HG02870 (cell line): Measurements from ENCODE around the gene DNAH5.

ENCODE experiments used
- ATAC-seq: cut with Tn5 transposase; IDR thresholded peaks from one replicate; pipeline ENCODE4 v1.9.1; 2021; ENCODE audit warnings: mild to moderate bottlenecking, moderate library complexity; ENCODE audit not compliant: unreplicated experiment

Gene DNAH5

DNA sequence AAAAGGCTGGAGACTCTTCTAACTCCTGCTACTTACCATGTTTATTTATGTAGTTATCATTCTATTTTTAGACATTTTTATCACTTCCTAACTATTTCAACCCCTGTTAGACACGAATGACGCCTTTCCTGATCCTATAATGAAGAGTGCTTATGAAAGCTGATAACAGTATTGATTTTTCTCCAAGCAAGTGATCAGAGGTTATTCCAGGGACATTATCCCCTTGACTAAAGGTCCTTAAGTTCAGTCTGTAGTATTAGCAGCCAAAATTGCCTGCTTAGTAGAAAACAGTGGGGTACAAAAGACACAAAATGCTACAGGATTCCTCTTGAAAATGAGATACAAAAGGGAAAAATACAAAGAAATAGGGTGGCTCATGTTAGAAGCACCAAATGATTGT lies 235.6 kb downstream of the DNAH5 start:
- no peak for ATAC-seq

DNA sequence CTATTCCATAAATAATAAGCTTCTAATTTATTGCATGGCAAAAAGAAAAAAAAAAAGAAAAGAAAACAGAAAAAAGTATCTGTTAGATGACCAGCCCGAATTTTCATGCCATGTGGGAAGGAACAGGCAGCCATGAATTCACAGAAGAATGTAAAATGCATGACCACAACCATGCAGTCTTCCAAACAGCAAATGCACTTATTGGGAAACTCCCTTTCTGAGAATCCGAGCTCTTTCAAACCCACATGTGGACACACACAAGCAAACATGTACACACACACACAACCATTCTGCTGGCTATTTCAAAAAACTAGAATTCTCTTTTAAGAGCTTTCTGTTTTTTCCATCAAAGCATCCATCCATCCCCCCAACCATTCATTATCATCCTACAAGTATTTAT lies 236.1 kb downstream of the DNAH5 start:
- no peak for ATAC-seq

DNA sequence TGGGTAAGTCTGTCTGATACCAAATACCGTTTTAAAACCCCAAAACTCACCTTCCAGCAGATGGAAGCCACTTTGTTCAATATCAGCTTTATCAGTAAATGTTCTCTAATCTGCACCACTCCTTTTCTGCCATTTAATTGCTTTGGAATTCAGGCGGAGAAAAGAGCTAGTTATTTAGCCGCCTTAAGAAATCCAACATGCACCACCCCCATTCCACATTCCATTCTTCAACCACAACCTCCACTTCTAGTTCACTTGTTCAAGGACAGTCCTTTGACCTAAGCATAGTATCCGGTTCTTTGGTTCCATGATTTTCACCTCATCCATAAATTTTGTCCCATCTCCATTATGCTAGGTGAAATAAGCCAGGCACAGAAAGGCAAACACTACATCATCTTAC lies 240.1 kb downstream of the DNAH5 start:
- no peak for ATAC-seq

DNA sequence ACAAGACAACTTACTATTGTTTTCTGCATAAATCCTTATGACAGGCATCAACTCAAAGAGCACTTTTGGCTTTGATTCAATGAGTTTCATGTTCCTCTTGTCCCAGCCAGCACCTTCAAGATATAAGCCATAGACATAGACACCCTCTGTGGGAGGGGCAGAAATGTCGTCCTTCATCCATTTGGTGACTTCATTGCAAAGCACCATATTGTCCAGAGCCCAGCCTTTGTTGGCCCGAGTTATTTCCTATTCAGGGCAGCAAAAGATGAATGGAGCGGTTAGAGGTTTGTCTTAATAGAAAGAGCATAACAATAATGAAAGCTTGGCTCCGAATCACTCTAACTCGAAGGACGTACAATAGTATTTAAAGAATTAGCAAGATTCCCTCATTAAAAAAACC lies 243.9 kb downstream of the DNAH5 start:
- no peak for ATAC-seq

DNA sequence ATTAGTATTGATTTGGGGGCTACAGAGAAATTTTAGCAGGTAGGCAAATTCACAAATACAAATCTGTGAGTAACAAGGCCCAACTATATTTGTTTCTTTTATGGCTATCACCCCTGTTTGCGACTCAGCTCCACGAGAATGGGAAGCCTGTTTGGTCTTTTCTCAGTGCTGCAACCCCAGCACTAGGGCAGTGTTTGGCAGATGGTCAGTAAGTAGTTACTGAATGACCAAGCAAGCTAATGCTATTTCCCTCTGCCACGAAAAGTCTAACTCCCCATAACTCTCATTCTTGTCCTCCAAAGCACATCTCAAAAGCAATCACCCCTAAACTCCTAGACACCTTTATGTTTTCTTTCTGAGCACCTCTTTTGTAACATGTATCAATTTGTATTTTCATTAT lies 245.6 kb downstream of the DNAH5 start:
- no peak for ATAC-seq

DNA sequence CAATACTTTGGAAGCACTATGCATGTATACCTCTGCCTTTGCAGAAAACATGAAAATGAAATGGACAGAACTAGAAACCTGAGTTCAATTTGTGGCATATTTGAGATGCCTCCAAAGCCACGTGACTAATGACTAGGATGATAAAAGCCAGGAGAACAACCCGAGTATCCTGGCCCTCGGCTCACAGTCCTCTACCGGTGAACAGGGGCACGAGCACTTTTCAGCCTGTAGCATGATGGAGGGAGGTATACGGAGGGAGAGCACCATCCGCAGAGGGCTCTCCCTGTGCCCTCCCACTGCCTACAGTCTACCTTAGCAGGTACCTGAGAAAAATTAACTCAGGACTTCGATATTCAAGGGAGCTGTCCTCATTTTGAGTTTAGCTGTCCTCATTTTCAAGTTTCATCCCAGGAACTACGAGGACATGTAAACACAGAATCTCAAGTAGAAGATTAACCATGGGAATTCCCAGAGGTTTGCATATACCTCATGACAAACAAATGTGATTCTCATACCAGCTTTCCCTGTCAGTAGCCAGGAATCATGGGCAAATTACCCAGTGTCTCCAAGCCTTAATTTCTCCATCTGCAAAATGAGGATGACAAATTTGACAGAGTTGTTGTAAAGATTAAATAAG lies 249.3 kb downstream of the DNAH5 start:
- ATAC-seq = no peak

DNA sequence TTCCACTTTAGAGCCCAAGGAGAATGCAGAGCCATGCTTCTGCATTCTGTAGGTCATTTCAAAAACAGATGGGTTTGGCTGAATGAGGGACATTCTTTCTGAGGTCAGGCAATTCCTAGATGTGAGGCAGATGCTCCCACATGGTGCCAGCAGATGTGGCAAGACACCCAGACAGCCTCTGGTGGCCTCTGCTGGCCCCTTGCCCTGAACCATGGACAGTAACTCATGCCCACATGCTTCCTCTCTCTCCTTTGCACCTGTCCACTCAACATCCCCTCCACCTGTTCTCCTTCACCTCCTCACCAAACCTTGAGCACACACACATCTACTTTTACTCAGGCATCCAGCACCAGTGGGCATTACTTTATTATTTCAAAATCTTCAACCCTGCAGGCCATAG lies 252.3 kb downstream of the DNAH5 start:
- no peak for ATAC-seq

DNA sequence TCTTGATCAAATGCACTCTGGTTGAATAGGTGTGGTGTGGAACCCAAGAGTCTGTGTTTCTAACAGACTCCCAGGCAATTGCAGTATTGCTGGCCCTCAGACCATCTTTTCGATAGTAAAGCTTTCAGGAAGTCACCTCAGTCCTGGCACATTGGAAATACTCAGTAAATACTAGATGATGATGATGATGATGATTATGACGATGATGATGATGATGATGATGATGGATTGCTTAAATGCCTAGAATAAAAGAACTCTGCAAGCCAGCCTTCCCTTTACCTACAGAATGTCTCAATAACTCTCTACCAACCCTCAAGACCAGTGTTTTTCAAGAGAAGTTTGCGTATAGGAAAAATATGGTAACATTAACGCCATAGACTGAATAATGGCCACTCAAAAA lies 268.0 kb downstream of the DNAH5 start:
- ATAC-seq = no peak

DNA sequence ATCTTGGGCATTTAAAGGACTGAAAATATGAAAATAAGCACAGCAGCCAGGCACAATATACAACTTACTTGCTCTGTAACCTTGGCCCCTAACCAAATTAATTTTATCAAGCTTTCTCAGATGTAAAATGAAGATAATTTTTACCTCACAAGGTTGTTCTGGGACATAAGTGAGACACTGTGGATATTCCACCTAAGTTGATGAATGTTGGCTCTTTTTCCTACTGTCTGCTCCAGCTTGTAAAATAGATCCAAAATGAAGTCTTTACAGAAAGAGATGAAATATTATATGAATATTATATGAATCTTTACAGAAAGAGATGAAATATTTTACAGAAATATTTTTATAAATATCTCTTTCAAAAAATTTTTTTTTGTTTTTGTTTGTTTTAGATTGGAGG lies 270.1 kb downstream of the DNAH5 start:
- no peak for ATAC-seq

DNA sequence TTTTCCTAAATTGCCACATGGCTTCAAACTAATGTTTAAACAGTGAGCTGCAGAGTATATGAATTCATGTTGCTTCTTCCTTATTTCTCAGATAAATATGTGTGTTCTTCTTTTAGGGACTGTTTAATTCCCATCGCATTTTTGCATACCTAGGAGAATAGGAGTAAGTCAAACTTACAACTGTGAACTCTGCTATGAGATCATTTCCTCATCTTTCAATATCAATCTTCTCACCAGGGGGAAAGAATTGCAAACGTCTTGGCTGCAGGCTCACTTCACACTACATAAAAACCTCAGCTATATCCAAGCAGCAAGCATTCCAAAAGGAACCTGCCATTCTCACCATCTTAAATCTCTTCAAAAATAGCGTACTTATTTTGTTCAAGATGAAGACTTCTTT lies 271.0 kb downstream of the DNAH5 start:
- no peak for ATAC-seq

DNA sequence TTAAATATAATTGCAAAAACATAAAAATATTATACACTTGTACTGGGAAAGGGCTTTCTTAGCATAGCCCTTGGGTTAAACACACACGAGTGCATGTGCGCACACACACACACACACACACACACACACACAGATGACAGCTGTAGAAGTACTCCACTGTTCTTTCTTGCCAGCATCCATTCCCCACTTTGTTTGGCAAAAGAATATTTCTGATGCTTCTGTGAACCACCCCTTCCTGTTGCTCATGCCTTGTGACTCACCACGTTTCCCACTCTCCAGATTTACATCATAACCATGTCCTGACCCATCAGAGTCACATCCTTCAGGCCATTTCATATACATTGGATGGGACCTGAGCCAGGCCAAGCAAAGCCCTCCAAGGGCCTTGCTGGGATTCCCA lies 280.1 kb downstream of the DNAH5 start:
- no peak for ATAC-seq

DNA sequence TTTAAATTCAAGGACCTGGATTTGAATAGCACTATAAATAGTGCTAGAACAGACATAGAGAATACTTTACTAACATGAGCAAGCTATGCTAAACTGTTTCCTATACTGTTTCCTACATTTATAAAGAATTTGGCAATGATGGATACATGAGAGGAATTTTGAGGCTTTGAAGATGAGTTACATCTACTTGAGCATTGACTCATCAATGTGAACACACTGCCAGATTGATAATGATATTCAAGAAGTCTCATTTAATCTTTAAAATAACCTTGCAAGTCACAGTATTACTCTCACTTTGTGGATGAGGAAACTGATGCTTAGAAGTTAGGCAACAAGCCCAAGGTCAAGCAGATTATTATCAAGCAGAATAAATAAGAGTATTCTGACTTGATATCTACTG lies 281.9 kb downstream of the DNAH5 start:
- no peak for ATAC-seq

DNA sequence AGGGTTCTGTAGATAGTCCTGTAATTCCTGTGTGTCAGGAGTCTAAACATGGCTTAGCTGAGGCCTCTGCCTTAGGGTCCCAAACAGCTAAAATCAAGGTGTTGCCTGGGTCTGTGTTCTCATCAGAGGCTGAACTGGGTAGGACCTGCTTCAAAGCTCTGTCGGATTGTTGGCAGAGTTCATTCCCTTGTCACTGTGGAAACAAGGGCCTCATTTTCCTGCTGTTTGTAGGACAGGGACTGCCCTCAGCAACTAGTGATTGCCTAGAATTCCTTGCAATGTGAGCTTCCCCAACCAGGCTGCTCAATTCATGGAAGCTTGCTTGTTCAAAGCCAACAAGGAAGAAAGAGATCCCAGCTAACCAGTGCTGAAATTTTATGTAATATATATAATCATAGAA lies 283.2 kb downstream of the DNAH5 start:
- ATAC-seq = no peak

DNA sequence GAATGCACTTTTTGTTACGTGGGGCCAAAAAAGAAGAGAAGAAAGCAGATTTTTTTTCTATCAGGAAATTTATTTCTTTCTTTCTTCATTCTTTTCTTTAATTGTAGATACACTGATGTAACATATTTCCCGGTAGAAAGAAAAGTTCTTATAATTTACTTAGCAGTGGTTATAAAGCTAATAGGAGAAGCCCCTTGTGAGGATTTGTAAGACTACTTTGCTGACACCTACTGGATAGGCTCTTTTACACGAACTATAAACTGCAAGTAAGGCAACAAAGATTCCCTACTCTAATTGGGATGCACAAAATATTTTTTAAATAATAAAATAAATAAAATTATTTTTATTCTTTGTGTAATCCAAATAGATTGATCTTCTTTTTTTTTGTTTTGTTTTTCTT lies 284.4 kb downstream of the DNAH5 start:
- no peak for ATAC-seq

DNA sequence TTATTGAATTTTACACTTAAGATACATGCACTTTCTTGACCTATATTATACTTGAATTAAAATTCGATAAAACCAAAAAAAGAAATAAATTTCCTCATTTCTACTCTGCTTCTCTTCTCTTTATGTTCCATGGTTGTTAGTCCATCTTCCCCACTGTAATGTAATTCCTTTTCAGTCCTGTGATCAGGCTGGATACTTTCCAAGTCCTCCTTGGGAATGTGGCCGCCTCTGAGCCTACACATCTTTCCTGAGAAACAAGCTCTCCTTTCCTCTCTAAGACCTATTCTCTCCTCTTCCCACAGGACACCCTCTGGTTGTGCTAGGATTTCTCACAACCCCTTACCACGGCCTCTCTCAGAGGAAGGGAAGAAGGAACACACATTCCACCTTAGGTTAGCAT lies 285.1 kb downstream of the DNAH5 start:
- ATAC-seq = no peak

DNA sequence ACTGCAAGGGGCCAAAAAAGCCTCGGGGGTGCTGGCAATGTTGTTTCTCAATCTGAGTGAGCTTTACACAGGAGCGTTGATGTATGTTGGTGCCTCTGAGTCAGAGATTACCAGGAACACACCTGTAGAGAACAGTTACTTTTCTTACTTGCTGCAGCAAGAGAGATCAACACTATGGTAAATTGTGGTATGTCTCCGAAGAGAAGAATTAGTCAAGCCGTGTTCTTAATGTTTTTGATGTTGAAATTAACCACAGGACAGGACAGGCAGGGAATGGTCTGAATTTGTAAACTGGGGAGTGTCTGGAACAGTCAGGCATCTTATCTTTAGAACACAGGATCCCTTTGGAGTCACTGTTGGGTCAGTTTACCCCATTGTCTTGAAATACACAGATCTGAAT lies 285.7 kb downstream of the DNAH5 start:
- ATAC-seq = no peak

DNA sequence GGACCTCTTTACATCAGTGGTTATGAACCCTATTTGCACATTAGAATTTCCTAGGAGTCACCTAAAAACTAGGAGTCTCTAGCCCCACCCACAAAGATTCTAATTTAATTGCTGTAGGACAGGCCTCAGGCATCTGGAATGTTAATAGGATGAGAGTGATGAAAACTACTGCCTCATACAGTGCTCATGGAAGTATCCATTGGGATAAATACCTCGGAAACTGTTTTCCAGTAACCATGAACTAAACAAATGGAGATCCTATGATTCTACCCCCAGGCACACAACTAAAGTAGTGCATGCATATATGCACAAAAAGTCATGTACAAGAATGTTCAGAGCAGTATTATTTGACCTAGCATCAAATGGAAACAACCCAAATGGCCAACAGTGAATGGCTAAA lies 286.3 kb downstream of the DNAH5 start:
- no peak for ATAC-seq

DNA sequence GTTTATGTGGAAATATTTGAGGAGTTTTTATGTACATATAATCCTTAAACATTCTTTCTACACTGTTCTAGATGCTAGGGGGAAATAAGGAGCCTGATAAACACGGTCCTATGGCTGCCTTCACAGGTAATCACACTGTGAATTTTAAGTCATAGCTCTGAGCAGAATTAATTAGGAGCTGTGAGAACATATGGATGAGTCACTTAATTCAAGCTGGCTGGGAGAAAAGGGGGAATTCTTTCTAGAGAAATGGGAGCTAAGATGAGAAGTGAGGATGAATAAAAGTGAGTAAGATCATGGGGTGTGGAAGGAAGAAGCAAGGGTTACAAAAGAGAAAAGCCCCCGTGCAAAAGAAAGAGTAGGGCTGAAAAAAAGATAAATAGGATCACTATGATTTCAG lies 290.8 kb downstream of the DNAH5 start:
- ATAC-seq = no peak

DNA sequence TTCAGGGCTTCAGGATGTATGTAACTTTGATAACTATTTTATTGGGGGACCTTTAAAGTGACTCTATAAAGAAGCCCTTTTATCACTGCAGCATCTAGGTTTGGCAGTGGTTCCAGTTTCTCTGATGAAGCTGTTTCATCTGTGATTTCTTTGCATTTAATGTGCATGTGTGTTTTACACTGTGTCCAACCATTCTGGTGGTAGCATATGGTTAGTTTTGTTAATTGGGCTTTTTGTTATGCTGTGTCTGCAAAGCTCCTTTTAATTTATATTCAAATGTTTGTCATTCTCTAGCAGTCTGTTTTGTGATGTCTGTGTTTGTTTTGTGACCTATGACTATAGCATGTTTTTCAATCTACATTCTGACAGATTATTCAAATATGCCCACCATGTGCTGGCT lies 294.8 kb downstream of the DNAH5 start:
- no peak for ATAC-seq

DNA sequence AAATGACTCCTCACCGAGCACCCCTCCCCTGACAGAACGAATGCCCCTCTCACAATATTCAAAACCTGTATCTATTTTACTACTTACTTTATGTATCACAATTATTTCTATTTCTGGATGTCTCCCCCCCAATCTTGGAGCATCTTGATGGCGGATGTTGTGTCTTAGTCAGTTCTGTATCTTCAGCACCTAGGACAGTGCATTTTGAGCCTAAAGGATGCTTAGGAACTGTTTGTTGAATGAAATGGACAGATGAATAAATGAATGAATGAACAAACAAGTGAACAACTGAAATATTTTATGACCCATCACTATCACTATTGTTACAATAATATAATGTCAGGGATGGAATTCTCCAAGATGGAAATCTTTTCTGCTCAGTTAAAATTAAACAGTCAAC lies 295.7 kb downstream of the DNAH5 start:
- ATAC-seq = no peak

DNA sequence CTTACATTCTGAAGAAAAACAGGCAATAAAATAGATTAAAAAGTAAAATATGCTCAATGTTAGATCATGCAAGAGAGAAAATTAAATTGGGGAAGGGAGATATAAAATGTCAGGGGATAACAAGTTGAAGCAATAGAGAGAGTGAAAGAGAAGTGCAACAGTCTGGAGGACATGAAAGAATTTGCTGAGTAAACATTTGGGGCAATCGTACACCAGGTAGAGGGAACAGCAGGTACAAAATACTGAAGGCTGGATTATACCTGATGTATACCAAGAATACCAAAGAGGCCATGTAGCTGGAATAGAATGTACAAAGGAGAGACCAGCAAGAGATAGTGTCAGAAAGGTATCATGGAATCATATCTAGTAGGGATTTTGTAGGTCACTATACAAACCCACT lies 300.8 kb downstream of the DNAH5 start:
- no peak for ATAC-seq

DNA sequence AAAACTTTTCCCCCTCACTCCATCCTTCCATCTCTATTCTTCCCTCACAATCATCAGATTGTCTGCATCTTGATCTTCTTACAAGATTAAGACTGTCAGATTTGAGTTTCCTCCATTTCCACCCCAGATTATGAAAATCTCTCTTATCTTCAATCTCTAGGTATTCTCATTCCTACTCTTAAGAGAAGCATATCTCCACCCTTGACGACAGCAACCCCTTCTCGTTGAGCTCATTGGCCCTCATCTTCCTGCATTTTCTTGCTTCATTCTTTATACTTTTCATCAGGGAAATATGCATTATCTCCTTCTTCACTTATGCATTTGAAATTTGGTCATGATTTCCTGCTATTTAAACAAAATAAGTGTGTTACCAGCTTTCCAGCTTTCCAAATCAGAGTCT lies 301.3 kb downstream of the DNAH5 start:
- no peak for ATAC-seq
